ENCODE data around the gene MOB1B.

GRCh38 chr4:70915874-70916559 is 13.8 kb downstream of the MOB1B start:
- TF ChIP-seq ZNF274 (CRISPR knock-in tag; IDR thresholded peaks at IDR 0.05) (no peak), ZNF224 (CRISPR knock-in tag; IDR thresholded peaks at IDR 0.05) (no peak), SNAI1 (CRISPR knock-in tag; IDR thresholded peaks at IDR 0.05; ENCODE audit: borderline replicate concordance) (no peak), ZNF17 (CRISPR knock-in tag; IDR thresholded peaks at IDR 0.05) (no peak), MYC (CRISPR knock-in tag; IDR thresholded peaks at IDR 0.05; ENCODE audit: borderline replicate concordance) (no peak), KDM1A (CRISPR knock-in tag; IDR thresholded peaks at IDR 0.05) (no peak)
